Transverse colon (tissue), 3 donors: Measurements from ENCODE around the gene MYO9A.

Experiments used
- CTCF ChIP-seq, 5 experiments: fragments of 200-600 bp in 3 of 5; fragments of 450-650 bp in 2 of 5; sonication (generic) in 3 of 5; IDR thresholded peaks; 1 replicate in 2 of 5; 2 replicates in 3 of 5; pipeline ENCODE4 v1.5.1; 2016 to 2017; ENCODE audit warnings: antibody characterized with exemption in 5 of 5, inconsistent platforms in 3 of 5, mild to moderate bottlenecking in 2 of 5, moderate library complexity in 1 of 5
- EP300 ChIP-seq: sonication (generic); formaldehyde crosslinking; IDR thresholded peaks from one replicate; pipeline ENCODE4 v1.6.1; 2017; ENCODE audit warnings: antibody characterized with exemption, low read depth
- POLR2A ChIP-seq: fragments of 450-650 bp; IDR thresholded peaks from one replicate; pipeline ENCODE4 v1.6.1; 2016; ENCODE audit warnings: antibody characterized with exemption, mild to moderate bottlenecking, moderate library complexity

GRCh38 chr15:71815301-71815700 is 302.6 kb downstream of the MYO9A start:
- TF ChIP-seq POLR2A (no peak), EP300 (no peak), CTCF (IDR thresholded peaks at IDR 0.05) (no peak)
